Keratinocyte (primary cell): Measurements from ENCODE around the gene AIFM2.

Experiments used
- CTCF ChIP-seq, 3 experiments: IDR thresholded peaks in 1 of 3; conservative IDR thresholded peaks in 1 of 3; optimal IDR thresholded peaks in 1 of 3; 2 replicates in 2 of 3; 3 replicates in 1 of 3; pipeline versions ENCODE3 to v1.5.1; 2011; ENCODE audit warnings: low read length in 3 of 3, mild to moderate bottlenecking in 3 of 3, moderate library complexity in 2 of 3, control low read depth in 1 of 3, inconsistent platforms in 1 of 3; ENCODE audit not compliant: insufficient read depth in 2 of 3; ENCODE audit errors: extremely low read depth in 1 of 3
- EZH2 ChIP-seq: IDR thresholded peaks from one replicate; pipeline ENCODE4 v1.6.1; 2012; ENCODE audit warnings: inconsistent platforms, mild to moderate bottlenecking, low read length, moderate library complexity

GRCh38 chr10:70070834-70071233 is 61.8 kb downstream of the AIFM2 start:
- TF ChIP-seq CTCF (optimal IDR thresholded peaks at IDR 0.05 in 1 of 3, IDR thresholded peaks at IDR 0.05 in 1 of 3, conservative IDR thresholded peaks at IDR 0.05 in 1 of 3; ENCODE audit: extremely low read depth in 1 of 3, insufficient read depth in 2 of 3, low read length in 3 of 3): no peak
- no peak for TF ChIP-seq EZH2
